ENCODE data around the gene FSTL1.
"Not testable (repeated sequence)": the region's sequence is repeated elsewhere in the genome, so short reads cannot be mapped to it uniquely, and the experiment has no call there.

The FSTL1 gene

DNA sequence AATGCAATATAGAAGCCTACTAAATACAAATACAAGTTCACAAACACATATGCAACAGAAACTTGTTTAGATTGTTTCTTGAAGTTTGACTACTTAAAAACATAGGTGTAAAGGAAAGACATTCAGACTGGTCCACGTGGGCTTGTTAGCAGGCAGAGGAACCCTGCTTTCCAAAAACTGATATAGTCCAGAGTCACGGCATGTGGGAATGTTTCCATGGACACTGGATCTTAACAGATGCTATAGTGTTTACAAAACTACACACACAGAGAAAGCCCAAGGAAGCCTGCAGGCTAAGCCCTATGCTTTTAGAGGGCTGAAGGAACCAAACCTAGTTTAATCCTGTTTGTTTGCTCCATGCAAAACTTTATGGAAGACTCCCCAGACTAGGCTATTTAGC is 56.4 kb downstream of the FSTL1 start:
- Histone ChIP-seq H3K4me1 (ENCODE audit: control insufficient read depth, insufficient read depth, low read length) (peaks cover 11% of the 10 kb centered on the region), H3K27me3 (ENCODE audit: control insufficient read depth, insufficient read depth, low read length) (no peaks in the 10 kb centered on the region), H3K4me3 (ENCODE audit: low read length) (no peak overlapping the region), H3K36me3 (ENCODE audit: control insufficient read depth, insufficient read depth, low read length) (peaks cover 18% of the 10 kb centered on the region), H3K9ac (ENCODE audit: low read length) (no peak overlapping the region), H3K27ac (ENCODE audit: low read depth, low read length) (peak overlapping the region; percentile 28)

DNA sequence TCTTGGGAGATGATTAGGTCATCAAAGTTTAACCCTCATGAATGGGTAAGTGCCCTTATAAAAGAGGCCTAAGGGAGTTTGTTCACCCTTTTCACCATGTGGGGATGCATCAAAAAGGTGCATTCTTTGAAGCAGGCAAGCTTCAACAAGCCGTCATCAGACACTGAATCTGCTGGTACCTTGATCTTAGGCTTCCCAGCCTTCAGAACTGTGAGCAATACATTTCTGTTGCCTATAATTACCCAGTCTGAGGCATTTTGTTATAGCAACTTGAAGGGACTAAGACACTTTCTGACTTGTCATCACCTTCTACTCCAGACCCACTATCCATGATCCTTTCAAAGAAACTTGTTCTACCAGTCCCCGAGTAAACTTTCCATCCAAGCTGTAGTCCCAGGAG is 57.0 kb downstream of the FSTL1 start:
- Histone ChIP-seq H3K4me3 (ENCODE audit: low read length) (no peak overlapping the region), H3K36me3 (ENCODE audit: control insufficient read depth, insufficient read depth, low read length) (peaks cover 13% of the 10 kb centered on the region), H3K27ac (ENCODE audit: low read depth, low read length) (no peak overlapping the region), H3K4me1 (ENCODE audit: control insufficient read depth, insufficient read depth, low read length) (peaks cover 11% of the 10 kb centered on the region), H3K27me3 (ENCODE audit: control insufficient read depth, insufficient read depth, low read length) (no peaks in the 10 kb centered on the region), H3K9ac (ENCODE audit: low read length) (no peak overlapping the region)

DNA sequence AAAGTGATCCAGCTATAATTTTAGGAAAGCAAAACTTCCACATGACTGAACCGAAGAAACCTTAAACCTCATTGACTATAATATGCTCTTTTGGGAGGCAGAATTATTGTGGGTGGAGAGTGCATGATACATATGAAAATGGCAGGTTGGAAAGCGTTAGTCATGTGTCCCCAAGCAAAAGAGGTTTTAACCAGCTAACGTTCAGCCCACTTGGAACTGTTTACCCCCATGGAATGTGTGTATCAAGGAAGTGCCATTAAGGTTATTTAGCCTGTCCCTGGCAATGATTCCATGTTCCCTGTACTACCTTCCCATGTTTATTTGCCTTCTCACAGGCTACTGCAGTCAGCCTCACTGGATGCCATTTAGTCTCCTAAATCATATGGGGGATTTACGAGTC is 57.5 kb downstream of the FSTL1 start:
- H3K9ac ChIP-seq (ENCODE audit: low read length), result no peak overlapping the region
- H3K4me1 ChIP-seq (ENCODE audit: control insufficient read depth, insufficient read depth, low read length), result peaks cover 11% of the 10 kb centered on the region
- peaks cover 12% of the 10 kb centered on the region for H3K36me3 ChIP-seq (ENCODE audit: control insufficient read depth, insufficient read depth, low read length)
- H3K27ac ChIP-seq (ENCODE audit: low read depth, low read length), result no peak overlapping the region
- H3K4me3 ChIP-seq (ENCODE audit: low read length), result no peak overlapping the region
- no peaks in the 10 kb centered on the region for H3K27me3 ChIP-seq (ENCODE audit: control insufficient read depth, insufficient read depth, low read length)

DNA sequence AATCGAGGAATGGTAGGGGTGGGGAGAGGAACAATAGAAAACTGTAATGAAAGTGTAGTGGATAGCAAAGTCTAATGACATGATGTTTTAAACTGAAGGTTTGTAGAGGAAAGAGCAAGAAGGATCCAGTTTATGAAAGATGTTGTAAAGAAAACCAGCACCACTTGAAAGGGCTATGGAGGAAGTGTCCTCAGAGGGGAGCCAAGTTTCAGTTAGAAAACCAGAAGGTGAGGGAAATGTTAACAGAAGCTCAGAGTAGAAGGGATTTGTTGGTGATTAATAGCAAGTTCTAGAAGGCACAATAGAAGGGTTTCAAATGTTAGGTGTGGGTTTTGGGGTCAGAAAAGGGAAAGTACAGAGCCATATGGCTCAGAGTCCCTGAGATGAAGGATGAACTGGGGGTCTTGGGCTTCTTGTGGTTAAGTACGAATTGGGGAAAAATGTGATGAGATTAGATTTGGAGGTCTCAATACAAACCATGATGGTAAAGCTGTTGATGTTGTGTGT is 67.8 kb downstream of the FSTL1 start:
- H3K36me3 ChIP-seq (ENCODE audit: control insufficient read depth, insufficient read depth, low read length), result no peaks in the 10 kb centered on the region
- no peaks in the 10 kb centered on the region for H3K27me3 ChIP-seq (ENCODE audit: control insufficient read depth, insufficient read depth, low read length)
- H3K4me1 ChIP-seq (ENCODE audit: control insufficient read depth, insufficient read depth, low read length), result no peaks in the 10 kb centered on the region
- no peak overlapping the region for H3K9ac ChIP-seq (ENCODE audit: low read length)
- H3K27ac ChIP-seq (ENCODE audit: low read depth, low read length), result no peak overlapping the region
- no peak overlapping the region for H3K4me3 ChIP-seq (ENCODE audit: low read length)

DNA sequence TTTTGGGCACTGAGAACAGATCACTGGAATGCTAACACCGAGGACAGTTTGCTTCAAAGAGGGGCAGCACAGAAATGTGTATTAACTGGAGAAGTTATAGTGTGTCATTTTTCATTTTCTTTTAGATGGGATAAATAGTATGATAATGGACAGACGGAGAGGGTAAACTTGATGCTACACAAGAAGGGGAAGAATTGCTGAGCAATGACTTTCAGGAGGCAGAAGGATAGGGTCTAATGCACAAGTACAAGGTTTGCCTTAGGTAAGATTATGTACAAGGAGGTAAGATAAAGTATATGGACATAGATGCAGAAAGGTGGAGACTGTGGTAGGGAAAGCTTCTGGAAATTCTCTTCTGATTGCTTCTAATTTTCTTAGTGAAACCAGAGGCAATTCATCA is 69.3 kb downstream of the FSTL1 start:
- no peak overlapping the region for H3K9ac ChIP-seq (ENCODE audit: low read length)
- H3K4me1 ChIP-seq (ENCODE audit: control insufficient read depth, insufficient read depth, low read length), result no peaks in the 10 kb centered on the region
- H3K4me3 ChIP-seq (ENCODE audit: low read length), result no peak overlapping the region

DNA sequence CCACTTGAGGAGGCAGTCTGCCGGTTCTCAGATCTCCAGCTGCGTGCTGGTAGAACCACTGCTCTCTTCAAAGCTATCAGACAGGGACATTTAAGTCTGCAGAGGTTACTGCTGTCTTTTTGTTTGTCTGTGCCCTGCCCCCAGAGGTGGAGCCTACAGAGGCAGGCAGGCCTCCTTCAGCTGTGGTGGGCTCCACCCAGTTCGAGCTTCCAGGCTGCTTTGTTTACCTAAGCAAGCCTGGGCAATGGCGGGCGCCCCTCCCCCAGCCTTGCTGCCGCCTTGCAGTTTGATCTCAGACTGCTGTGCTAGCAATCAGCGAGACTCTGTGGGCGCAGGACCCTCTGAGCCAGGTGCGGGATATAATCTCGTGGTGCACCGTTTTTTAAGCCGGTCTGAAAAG is 72.8 kb downstream of the FSTL1 start:
- not testable (repeated sequence) for H3K9ac ChIP-seq (ENCODE audit: low read length); H3K27me3 ChIP-seq (ENCODE audit: control insufficient read depth, insufficient read depth, low read length); H3K4me1 ChIP-seq (ENCODE audit: control insufficient read depth, insufficient read depth, low read length); H3K4me3 ChIP-seq (ENCODE audit: low read length); H3K27ac ChIP-seq (ENCODE audit: low read depth, low read length); H3K36me3 ChIP-seq (ENCODE audit: control insufficient read depth, insufficient read depth, low read length)

More for the DNA sequence above, 69.3 kb downstream of the FSTL1 start:
- Histone ChIP-seq H3K36me3 (ENCODE audit: control insufficient read depth, insufficient read depth, low read length) (no peaks in the 10 kb centered on the region), H3K27me3 (ENCODE audit: control insufficient read depth, insufficient read depth, low read length) (no peaks in the 10 kb centered on the region), H3K27ac (ENCODE audit: low read depth, low read length) (no peak overlapping the region)

DNA sequence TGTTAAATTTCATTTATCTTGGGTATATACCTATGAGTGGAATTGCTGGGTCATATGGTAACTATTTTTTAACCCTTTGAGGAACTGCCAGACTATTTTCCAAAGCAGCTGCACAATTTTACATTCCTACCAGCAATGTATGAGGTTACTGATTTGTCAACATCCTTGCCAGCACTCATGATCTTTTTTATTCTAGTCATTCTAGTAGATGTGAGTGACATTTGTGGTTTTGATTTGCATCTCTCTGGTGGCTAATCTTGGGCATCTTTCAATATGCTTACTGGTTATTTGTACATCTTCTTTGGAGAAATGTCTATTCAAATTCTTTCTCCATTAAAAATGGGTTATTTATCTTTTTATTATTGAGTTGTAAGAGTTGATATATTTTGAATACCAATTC is 80.3 kb downstream of the FSTL1 start:
- no peak overlapping the region for H3K4me3 ChIP-seq (ENCODE audit: low read length)
- H3K36me3 ChIP-seq (ENCODE audit: control insufficient read depth, insufficient read depth, low read length), result no peaks in the 10 kb centered on the region
- H3K9ac ChIP-seq (ENCODE audit: low read length), result no peak overlapping the region
- H3K27me3 ChIP-seq (ENCODE audit: control insufficient read depth, insufficient read depth, low read length), result no peaks in the 10 kb centered on the region
- no peak overlapping the region for H3K27ac ChIP-seq (ENCODE audit: low read depth, low read length)
- H3K4me1 ChIP-seq (ENCODE audit: control insufficient read depth, insufficient read depth, low read length), result no peaks in the 10 kb centered on the region

DNA sequence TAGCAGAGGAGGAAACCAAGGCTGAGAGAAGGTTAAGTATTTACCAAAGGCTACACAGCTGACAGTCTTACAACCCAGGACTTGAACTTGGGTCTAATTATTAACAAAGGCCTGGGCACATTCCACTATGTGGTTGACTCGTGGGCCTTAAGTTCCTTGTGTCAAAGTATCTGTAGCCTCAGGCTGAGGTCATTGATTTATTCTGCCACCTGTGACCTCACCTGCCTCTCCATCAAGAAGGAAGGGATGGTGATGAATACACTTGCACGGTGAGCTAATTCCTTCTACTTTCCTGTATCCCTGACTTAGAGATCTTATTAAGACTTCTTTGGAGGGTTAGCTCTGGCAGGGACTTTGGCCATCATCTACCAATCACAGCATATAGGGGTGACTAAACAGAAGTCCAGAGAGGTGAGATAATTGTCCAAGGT is 81.7 kb downstream of the FSTL1 start:
- Histone ChIP-seq H3K4me1 (ENCODE audit: control insufficient read depth, insufficient read depth, low read length) (no peaks in the 10 kb centered on the region), H3K27me3 (ENCODE audit: control insufficient read depth, insufficient read depth, low read length) (no peaks in the 10 kb centered on the region), H3K27ac (ENCODE audit: low read depth, low read length) (no peak overlapping the region), H3K4me3 (ENCODE audit: low read length) (no peak overlapping the region), H3K36me3 (ENCODE audit: control insufficient read depth, insufficient read depth, low read length) (no peaks in the 10 kb centered on the region), H3K9ac (ENCODE audit: low read length) (no peak overlapping the region)

DNA sequence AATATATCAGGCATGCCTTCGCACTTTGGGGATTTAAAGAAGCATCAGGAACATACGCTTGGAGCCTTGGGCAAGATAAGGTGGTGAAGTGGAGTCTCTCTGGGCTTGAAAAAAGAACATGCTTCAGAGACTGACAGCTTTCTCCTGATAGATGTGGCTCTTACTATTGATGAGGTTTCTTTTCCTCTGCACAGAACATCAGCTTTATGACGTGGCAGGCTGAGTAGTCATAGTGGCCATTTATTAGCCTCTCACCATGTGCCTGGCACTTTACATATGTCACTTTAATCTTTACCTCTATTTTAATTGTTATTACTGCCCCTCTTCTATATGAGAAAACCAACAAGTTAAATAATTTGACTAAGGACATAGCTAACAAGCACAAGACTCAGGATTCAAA is 82.6 kb downstream of the FSTL1 start:
- Histone ChIP-seq H3K27me3 (ENCODE audit: control insufficient read depth, insufficient read depth, low read length) (no peaks in the 10 kb centered on the region), H3K9ac (ENCODE audit: low read length) (no peak overlapping the region), H3K4me1 (ENCODE audit: control insufficient read depth, insufficient read depth, low read length) (no peaks in the 10 kb centered on the region), H3K27ac (ENCODE audit: low read depth, low read length) (no peak overlapping the region), H3K4me3 (ENCODE audit: low read length) (no peak overlapping the region), H3K36me3 (ENCODE audit: control insufficient read depth, insufficient read depth, low read length) (no peaks in the 10 kb centered on the region)

DNA sequence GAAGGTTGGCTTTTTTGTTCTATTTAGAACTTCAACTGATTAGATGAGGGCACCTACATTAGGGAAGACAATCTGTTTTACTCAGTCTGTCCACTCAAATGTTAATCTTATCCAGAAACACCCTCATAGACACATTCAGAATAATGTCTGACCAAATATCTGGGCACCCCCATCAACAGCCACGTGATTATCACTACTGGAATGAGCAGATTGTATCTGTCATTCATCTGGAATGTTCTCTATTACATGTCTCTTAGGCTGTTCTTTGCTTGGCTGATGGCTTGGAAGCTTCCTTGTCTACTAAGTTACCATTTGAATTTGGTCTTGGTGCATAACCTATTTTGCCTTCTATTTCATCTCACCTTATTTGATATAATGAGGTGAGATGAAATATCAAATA is 86.0 kb downstream of the FSTL1 start:
- Histone ChIP-seq H3K9ac (ENCODE audit: low read length) (no peak overlapping the region), H3K4me1 (ENCODE audit: control insufficient read depth, insufficient read depth, low read length) (no peaks in the 10 kb centered on the region), H3K27ac (ENCODE audit: low read depth, low read length) (no peak overlapping the region), H3K4me3 (ENCODE audit: low read length) (no peak overlapping the region), H3K27me3 (ENCODE audit: control insufficient read depth, insufficient read depth, low read length) (no peaks in the 10 kb centered on the region), H3K36me3 (ENCODE audit: control insufficient read depth, insufficient read depth, low read length) (no peaks in the 10 kb centered on the region)

DNA sequence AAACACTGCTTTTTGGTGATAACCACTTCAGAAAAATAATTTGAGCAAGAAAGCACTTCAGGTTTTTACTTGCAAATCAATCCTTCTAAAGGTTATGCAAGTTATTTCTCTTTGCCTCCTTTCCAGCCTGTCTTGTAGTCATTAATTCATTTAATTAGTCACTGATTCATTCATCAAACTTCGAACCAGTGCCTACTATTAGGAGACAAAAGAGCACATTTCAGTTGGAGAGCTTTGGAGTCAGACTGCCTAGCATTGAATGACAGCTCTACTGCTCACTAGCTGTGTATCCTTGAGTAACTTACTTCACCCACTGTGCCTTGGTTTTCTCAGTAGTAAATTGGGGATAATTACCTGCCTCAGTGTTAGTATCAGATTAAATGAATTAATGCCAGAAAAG is 86.7 kb downstream of the FSTL1 start:
- H3K4me3 ChIP-seq (ENCODE audit: low read length), result no peak overlapping the region
- no peaks in the 10 kb centered on the region for H3K4me1 ChIP-seq (ENCODE audit: control insufficient read depth, insufficient read depth, low read length)
- no peak overlapping the region for H3K27ac ChIP-seq (ENCODE audit: low read depth, low read length)
- H3K36me3 ChIP-seq (ENCODE audit: control insufficient read depth, insufficient read depth, low read length), result no peaks in the 10 kb centered on the region
- H3K9ac ChIP-seq (ENCODE audit: low read length), result no peak overlapping the region
- H3K27me3 ChIP-seq (ENCODE audit: control insufficient read depth, insufficient read depth, low read length), result no peaks in the 10 kb centered on the region

DNA sequence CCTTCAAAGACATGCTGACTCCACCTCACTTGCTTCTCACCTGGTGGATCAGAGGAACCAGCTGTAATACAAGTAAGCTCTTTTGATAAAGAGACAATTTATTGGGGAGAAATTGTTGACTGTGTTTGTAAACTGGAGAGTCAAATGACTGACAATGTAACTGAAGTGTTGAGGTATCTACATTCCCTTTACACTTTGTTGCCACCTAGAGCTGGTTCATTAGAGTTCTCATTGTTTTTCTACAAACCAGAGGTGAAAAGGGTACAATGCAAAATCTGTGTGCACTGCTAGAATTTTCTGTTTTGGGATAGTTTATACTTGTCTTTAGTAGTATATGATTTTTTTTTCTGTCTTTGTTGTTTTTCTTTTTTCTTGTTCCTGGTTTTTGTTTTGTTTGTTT is 93.0 kb downstream of the FSTL1 start:
- Histone ChIP-seq H3K27me3 (ENCODE audit: control insufficient read depth, insufficient read depth, low read length) (no peaks in the 10 kb centered on the region), H3K36me3 (ENCODE audit: control insufficient read depth, insufficient read depth, low read length) (no peaks in the 10 kb centered on the region), H3K4me1 (ENCODE audit: control insufficient read depth, insufficient read depth, low read length) (no peaks in the 10 kb centered on the region), H3K9ac (ENCODE audit: low read length) (no peak overlapping the region), H3K4me3 (ENCODE audit: low read length) (no peak overlapping the region), H3K27ac (ENCODE audit: low read depth, low read length) (no peak overlapping the region)

DNA sequence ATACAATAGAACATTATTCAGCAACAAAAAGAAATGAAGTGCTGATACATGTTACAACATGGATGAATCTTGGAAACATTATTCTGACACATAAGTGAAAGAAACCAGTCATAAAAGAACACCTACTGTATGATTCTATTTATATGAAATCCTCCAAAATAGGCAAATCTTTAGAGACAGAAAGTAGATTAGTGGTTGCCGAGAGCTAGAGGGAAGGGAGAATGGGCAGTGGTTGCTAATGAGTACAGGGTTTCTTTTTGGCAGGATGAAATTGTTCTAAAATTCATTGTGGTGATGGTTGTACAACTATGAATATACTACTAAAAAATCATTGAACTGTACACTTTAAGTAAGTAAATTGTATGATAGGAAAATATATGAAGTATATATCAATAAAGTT is 95.3 kb downstream of the FSTL1 start:
- Histone ChIP-seq H3K36me3 (ENCODE audit: control insufficient read depth, insufficient read depth, low read length) (no peaks in the 10 kb centered on the region), H3K9ac (ENCODE audit: low read length) (no peak overlapping the region), H3K27ac (ENCODE audit: low read depth, low read length) (no peak overlapping the region), H3K4me1 (ENCODE audit: control insufficient read depth, insufficient read depth, low read length) (no peaks in the 10 kb centered on the region), H3K27me3 (ENCODE audit: control insufficient read depth, insufficient read depth, low read length) (no peaks in the 10 kb centered on the region), H3K4me3 (ENCODE audit: low read length) (no peak overlapping the region)
